ENCODE data around the gene RAI14.

The RAI14 gene

GRCh38 chr5:34834794-34835089 lies 178.6 kb downstream of the RAI14 start:
- no peak for FAIRE-seq
- TF ChIP-seq POLR2AphosphoS5 (IDR thresholded peaks at IDR 0.05; ENCODE audit: low read depth, low read length), result no peak
- no peak for TF ChIP-seq TAF1 (IDR thresholded peaks at IDR 0.05; ENCODE audit: borderline replicate concordance, low read depth, low read length)
- TF ChIP-seq POLR2A (IDR thresholded peaks at IDR 0.05; ENCODE audit: low read depth, low read length), result no peak
- DNase-seq (ENCODE audit: insufficient read length), result no peak

GRCh38 chr5:34835664-34836063 lies 179.5 kb downstream of the RAI14 start:
- TF ChIP-seq POLR2AphosphoS5 (IDR thresholded peaks at IDR 0.05; ENCODE audit: low read depth, low read length) (no peak), POLR2A (IDR thresholded peaks at IDR 0.05; ENCODE audit: low read depth, low read length) (no peak), TAF1 (IDR thresholded peaks at IDR 0.05; ENCODE audit: borderline replicate concordance, low read depth, low read length) (no peak)
- DNase-seq (ENCODE audit: insufficient read length) (no peak), FAIRE-seq (no peak)

GRCh38 chr5:34838785-34839714 lies 182.9 kb downstream of the RAI14 start, which contains the start of gene TTC23L:
Gene TTC23L (plus strand): TSS chr5:34839164. CDS start chr5:34840672, 1,508 bp downstream.
- TF ChIP-seq TAF1 (IDR thresholded peaks at IDR 0.05; ENCODE audit: borderline replicate concordance, low read depth, low read length) (peak; percentile 49; the same call in 1 of the 2 replicates), POLR2A (IDR thresholded peaks at IDR 0.05; ENCODE audit: low read depth, low read length) (peak; percentile 80; the same call in 1 of the 2 replicates), POLR2AphosphoS5 (IDR thresholded peaks at IDR 0.05; ENCODE audit: low read depth, low read length) (peak; percentile 57; the same call in 1 of the 2 replicates)
- peak; percentile 83 for DNase-seq (ENCODE audit: insufficient read length)
- peak; percentile 92 for FAIRE-seq

DNA sequence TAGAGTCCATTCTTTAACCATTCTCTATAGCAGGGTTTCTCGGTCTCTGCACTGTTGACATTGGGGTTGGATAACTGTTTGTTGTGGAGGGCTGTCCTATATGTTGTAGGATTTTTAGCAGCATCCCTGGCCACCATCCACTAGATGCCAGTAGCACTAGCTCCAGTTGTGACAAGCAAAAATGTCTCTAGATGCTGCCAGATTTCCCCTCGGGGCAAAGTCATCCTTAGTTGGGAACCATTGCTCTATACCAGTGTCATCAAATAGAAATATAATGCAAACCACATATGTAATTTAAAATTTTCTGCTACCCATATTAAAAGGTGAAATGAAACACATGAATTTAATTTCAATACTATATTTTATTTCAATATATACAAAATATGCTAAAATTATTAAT lies 185.7 kb downstream of the RAI14 start:
- TF ChIP-seq POLR2A (IDR thresholded peaks at IDR 0.05; ENCODE audit: low read depth, low read length), result no peak
- no peak for TF ChIP-seq TAF1 (IDR thresholded peaks at IDR 0.05; ENCODE audit: borderline replicate concordance, low read depth, low read length)
- no peak for TF ChIP-seq POLR2AphosphoS5 (IDR thresholded peaks at IDR 0.05; ENCODE audit: low read depth, low read length)
- FAIRE-seq, result no peak
- DNase-seq (ENCODE audit: insufficient read length), result no peak

- no peak for DNase-seq (ENCODE audit: insufficient read length)
- no peak for FAIRE-seq
- TF ChIP-seq TAF1 (IDR thresholded peaks at IDR 0.05; ENCODE audit: borderline replicate concordance, low read depth, low read length), result no peak
- no peak for TF ChIP-seq POLR2AphosphoS5 (IDR thresholded peaks at IDR 0.05; ENCODE audit: low read depth, low read length)
Measured at GRCh38 chr5:34842554-34842953, 186.4 kb downstream of the RAI14 start.

- FAIRE-seq, result no peak
- TF ChIP-seq TAF1 (IDR thresholded peaks at IDR 0.05; ENCODE audit: borderline replicate concordance, low read depth, low read length), result no peak
- no peak for TF ChIP-seq POLR2AphosphoS5 (IDR thresholded peaks at IDR 0.05; ENCODE audit: low read depth, low read length)
- TF ChIP-seq POLR2A (IDR thresholded peaks at IDR 0.05; ENCODE audit: low read depth, low read length), result no peak
- no peak for DNase-seq (ENCODE audit: insufficient read length)
Measured at GRCh38 chr5:34843497-34843896, 187.4 kb downstream of the RAI14 start.

DNA sequence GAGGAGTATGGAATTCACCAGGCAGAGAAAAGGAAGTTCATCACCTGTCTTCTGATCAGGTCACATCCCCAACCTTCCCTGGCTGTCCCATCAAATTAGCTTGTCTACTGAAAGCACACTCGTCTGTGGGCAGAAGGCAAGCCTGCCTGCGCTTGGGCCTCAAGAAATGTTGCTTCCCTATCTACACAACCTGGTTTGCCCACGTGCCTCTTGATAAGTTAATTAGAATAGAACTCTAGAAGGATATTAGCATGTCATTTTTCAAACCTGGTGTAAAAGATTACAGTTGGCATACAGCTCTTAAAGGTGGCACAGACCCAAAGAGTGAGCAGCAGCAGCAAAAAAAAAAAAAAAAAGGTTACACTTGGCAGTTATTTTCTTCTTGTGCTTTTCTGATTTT lies 188.0 kb downstream of the RAI14 start:
- TF ChIP-seq POLR2A (IDR thresholded peaks at IDR 0.05; ENCODE audit: low read depth, low read length) (no peak), TAF1 (IDR thresholded peaks at IDR 0.05; ENCODE audit: borderline replicate concordance, low read depth, low read length) (no peak), POLR2AphosphoS5 (IDR thresholded peaks at IDR 0.05; ENCODE audit: low read depth, low read length) (no peak)
- no peak for FAIRE-seq

DNA sequence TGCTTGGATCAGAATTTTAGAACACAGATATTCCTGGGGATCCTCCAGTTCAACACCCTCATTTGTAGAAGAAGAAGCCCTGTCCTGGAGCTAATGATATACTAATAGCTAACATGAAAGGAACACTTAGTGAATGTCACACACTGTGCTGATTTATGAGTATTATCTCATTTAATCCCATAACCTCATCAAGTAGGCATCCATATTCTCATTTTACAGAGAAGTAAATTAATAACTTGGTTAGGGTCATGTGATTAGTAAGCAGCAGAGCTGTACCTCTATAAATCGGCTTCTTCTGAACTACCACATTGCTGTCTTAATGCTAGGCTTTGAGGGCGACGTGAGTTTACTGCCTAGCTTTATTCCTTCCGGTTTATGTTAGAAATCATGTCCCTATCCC lies 188.9 kb downstream of the RAI14 start:
- no peak for TF ChIP-seq TAF1 (IDR thresholded peaks at IDR 0.05; ENCODE audit: borderline replicate concordance, low read depth, low read length)
- no peak for TF ChIP-seq POLR2AphosphoS5 (IDR thresholded peaks at IDR 0.05; ENCODE audit: low read depth, low read length)
- no peak for TF ChIP-seq POLR2A (IDR thresholded peaks at IDR 0.05; ENCODE audit: low read depth, low read length)
- FAIRE-seq (no peak), DNase-seq (ENCODE audit: insufficient read length) (no peak)

More for the DNA sequence above, 188.0 kb downstream of the RAI14 start:
- DNase-seq (ENCODE audit: insufficient read length), result no peak

DNA sequence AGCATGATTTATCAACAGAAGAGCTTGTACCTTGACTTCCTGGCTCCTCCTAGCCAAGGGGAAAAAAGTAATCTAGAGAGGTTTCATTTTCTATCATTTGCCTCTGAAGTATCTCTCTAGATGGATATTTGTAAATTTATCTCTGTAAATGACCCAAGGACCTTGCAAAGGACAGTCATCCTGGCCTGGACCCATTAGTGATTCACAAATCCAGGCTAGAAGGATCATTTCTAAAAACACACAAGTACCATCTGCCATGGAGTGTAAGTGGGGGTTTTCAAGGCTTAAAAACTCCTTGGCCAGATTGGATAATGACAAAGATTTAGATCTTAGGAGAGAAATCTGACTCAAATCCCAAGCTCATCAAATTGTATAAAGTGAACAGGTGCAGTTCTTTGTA lies 190.9 kb downstream of the RAI14 start:
- no peak for TF ChIP-seq TAF1 (IDR thresholded peaks at IDR 0.05; ENCODE audit: borderline replicate concordance, low read depth, low read length)
- TF ChIP-seq POLR2AphosphoS5 (IDR thresholded peaks at IDR 0.05; ENCODE audit: low read depth, low read length), result no peak
- TF ChIP-seq POLR2A (IDR thresholded peaks at IDR 0.05; ENCODE audit: low read depth, low read length), result no peak
- DNase-seq (ENCODE audit: insufficient read length) (no peak), FAIRE-seq (no peak)

GRCh38 chr5:34847552-34847951 lies 191.4 kb downstream of the RAI14 start:
- TF ChIP-seq TAF1 (IDR thresholded peaks at IDR 0.05; ENCODE audit: borderline replicate concordance, low read depth, low read length), result no peak
- no peak for TF ChIP-seq POLR2AphosphoS5 (IDR thresholded peaks at IDR 0.05; ENCODE audit: low read depth, low read length)
- TF ChIP-seq POLR2A (IDR thresholded peaks at IDR 0.05; ENCODE audit: low read depth, low read length), result no peak
- DNase-seq (ENCODE audit: insufficient read length) (no peak), FAIRE-seq (no peak)

DNA sequence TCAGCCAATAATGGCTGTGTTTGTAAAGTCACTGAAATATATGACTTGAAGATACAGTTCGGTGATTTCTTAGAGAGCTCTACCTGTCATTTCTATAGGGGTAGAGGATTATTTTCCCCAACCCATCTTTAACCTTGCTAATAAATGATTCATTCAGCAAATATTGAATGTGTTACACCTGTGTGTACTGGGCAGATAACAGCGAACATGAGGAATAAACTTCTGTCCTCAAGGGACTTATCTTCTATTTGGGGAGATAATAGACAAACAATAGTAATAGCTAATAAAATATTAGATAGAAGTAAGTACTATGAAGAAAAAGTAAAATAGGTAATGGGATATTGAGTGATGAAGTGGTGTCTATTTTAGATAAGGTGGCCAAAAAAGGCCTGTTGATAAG lies 192.1 kb downstream of the RAI14 start:
- TF ChIP-seq POLR2AphosphoS5 (IDR thresholded peaks at IDR 0.05; ENCODE audit: low read depth, low read length) (no peak), POLR2A (IDR thresholded peaks at IDR 0.05; ENCODE audit: low read depth, low read length) (no peak), TAF1 (IDR thresholded peaks at IDR 0.05; ENCODE audit: borderline replicate concordance, low read depth, low read length) (no peak)
- DNase-seq (ENCODE audit: insufficient read length), result no peak
- FAIRE-seq, result no peak

- FAIRE-seq, result no peak
- DNase-seq (ENCODE audit: insufficient read length), result no peak
Measured at GRCh38 chr5:34849253-34849652, 193.1 kb downstream of the RAI14 start.

More at GRCh38 chr5:34849253-34849652, 193.1 kb downstream of the RAI14 start:
- TF ChIP-seq POLR2AphosphoS5 (IDR thresholded peaks at IDR 0.05; ENCODE audit: low read depth, low read length) (no peak), POLR2A (IDR thresholded peaks at IDR 0.05; ENCODE audit: low read depth, low read length) (no peak), TAF1 (IDR thresholded peaks at IDR 0.05; ENCODE audit: borderline replicate concordance, low read depth, low read length) (no peak)

All from GM12892 (cell line).